GM13976 (cell line): ENCODE data around the gene CRTC1.

Source experiments
- DNase-seq: peaks from one replicate; pipeline ENCODE4 v3.0.0; 2012; ENCODE audit warnings: low spot score
- CTCF ChIP-seq: IDR thresholded peaks from 2 replicates; pipeline ENCODE4 v1.5.1; 2012; ENCODE audit warnings: borderline replicate concordance, mild to moderate bottlenecking; ENCODE audit not compliant: insufficient read depth; ENCODE audit errors: extremely low read depth, missing control alignments, control extremely low read depth
- in situ Hi-C: fragments of 300-500 bp; cut with MboI; formaldehyde crosslinking; loops from one replicate; pipeline ENCODE4 v1.12.0; 2022; ENCODE audit warnings: low sequenced_read_pairs, mixed read lengths, inconsistent platforms; ENCODE audit not compliant: unreplicated experiment

CRTC1 gene

GRCh38 chr19:18789883-18790565 lies 106.5 kb downstream of the CRTC1 start:
- in situ Hi-C loops = no loop called here
- TF ChIP-seq CTCF = no peak
- DNase-seq = peak; percentile 73

DNA sequence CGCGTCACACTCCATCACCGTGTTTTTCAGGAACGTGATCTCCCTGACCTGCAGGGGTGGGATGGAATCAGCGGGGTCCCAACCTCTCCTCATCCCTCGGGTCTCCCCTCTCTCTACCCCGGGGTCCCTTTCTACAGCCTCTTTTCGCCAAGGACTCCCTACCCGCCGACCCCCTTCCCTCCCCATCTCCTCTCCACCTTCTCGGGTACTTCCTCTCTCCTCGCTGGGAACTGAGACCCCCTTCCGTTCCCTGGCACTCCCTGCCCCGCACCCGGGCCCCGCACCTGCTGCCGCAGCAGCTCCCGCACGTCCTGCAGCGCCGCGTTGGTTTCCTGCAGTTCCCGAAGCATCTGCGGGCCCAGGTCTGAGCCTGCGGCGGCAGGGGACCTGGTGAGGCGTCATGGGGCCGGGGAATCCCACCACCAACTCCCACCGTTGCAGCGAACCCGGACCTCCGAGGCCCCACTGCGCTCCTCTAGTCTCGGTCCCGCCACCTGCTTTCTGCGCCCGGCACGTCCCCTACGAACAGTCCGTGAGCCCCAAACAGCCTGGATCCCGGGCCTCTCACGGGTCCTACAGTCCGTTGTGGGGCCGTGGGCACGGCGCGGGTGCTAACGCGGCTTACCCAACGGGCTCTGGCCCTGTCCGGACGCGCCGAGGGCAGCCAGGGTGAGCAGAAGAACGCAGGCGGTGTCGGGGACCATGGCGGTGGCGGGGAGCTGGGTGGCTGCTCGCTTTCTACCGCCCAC lies 107.3 kb downstream of the CRTC1 start, which contains the start of gene COMP:
COMP (minus strand) TSS at position 740 of the 749 bp plus-strand sequence; CDS start at position 704, 36 bp downstream.
- no peak for TF ChIP-seq CTCF
- no peak for DNase-seq
- in situ Hi-C loops = no loop called here

DNA sequence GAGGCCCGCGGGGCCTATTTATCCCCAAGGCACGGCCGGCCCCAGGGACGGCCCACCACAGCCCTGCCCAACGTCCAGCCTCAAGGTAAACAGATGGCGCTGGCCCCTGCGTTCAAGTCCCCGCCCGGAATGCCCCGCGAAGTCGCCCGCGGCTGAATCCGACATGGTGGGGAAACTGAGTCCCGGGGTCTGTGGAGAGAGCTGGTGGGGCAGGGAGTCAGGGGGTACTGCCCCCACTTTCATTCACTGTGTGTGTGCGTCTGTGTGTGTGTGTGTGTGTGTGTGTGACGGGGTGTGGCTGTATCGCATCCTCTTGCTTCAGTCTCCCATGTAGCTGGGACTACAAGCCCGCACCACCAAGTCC lies 107.8 kb downstream of the CRTC1 start:
- in situ Hi-C loops = no loop called here
- no peak for TF ChIP-seq CTCF
- no peak for DNase-seq

DNA sequence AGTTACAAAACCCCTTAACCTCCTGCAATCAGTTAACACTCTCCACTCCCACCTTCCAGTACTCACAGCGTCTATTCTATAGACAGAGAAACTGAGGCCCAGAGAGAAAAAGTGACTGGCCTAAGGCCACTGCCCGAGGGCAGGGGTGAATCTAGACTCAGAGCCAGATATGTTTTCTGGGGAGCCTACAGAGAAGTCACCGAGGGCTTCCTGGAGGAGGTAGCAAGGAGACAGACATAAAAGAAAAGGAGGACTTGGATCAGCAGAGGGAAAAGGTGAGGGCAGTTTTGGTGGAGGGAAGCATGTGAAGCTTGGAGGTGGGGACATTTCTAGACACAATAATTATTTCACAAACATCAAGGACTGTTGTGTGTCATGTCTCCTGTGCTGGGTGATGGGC lies 109.2 kb downstream of the CRTC1 start:
- in situ Hi-C loops = no loop called here
- TF ChIP-seq CTCF = no peak

DNA sequence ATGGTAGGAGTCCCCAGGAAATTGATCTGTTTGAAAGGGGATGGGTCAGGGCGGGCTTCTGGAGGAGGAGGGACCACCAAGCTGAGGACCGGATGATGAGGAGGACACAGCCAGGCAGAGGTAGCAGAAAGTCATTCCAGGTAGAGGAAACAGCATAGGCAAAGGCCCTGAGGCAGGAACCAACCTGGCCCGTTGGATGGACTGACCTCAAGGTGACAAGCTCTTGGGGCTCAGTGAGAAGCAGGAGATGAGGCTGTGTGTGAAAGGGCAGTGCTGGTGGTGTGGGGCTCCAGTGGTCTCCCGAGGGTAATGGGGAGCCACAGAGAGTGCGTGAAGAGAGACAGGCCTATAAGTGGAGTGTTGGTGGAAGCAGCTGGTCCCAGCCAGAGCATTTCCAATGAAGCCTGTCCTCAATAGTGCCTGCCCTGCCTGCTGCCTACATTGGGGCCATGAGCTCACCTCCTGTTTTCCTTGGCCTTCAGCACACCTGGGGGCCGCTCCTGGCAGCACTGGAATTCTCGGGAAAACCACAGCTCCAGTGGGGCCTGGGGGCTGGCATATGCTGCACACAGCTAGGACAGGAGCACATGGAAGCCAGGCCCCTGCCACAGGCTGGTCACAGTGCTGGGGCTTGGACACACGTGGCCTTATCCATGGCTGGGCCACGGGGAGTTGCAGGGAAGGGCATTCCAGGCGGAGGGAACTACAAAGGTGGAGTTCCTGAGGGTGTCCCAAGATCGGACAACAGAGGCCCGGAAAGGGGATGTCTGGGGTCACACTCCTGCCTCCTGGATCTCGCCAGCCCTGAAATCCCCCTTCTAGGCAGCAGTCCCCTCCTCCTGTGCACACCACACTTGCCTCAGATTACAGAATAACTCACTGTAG lies 109.9 kb downstream of the CRTC1 start:
- in situ Hi-C loops = no loop called here
- TF ChIP-seq CTCF = no peak
- DNase-seq = no peak

More for the DNA sequence above, 109.2 kb downstream of the CRTC1 start:
- no peak for DNase-seq

DNA sequence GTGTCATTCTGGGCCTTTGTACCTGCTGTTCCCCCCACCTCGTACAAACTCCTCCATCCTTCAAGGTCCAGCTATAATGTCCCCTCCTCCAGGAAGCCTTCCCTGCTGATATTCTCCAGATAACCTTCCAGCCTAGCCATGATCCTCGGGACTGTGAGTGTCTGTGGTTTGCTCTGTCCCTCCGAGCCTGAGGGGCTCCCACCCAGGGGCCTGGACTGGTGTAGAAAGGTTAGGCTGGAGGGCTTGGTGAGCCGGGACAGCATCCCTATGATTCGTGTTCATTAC lies 110.5 kb downstream of the CRTC1 start:
- no peak for TF ChIP-seq CTCF
- DNase-seq = no peak
- in situ Hi-C loops = no loop called here
